PC-9 (cell line): ENCODE measurements around the gene AADAT. TPM values are rescaled to one million over a fixed set of nuclear protein-coding genes. Genes with fewer than 3 reads are reported as not detected.

Experiments used
- BruUV-seq: library from RNA; stranded (reverse); fragments of 400-500 nt; replicated peaks from 2 replicates; lab custom pipeline; 2021; lab: Mats Ljungman, UMichigan
- CTCF ChIA-PET: fragments of 300-600 bp; sonication (Branson Sonifier 250); formaldehyde crosslinking; loops from one replicate; lab custom pipeline; 2022; ENCODE audit warnings: antibody characterized with exemption; lab: Charles Lee
- POLR2A ChIA-PET: fragments of 300-600 bp; sonication (Branson Sonifier 250); formaldehyde crosslinking; loops from one replicate; lab custom pipeline; 2022; ENCODE audit warnings: antibody characterized with exemption; ENCODE audit not compliant: unreplicated experiment; lab: Charles Lee
- DNase-seq, 2 experiments: peaks; one replicate each; pipeline versions ENCODE4 v3.0.0 to v3.0.0-alpha.2; 2015 to 2022; ENCODE audit warnings: mixed read lengths in 1 of 2
- H2AFZ ChIP-seq: fragments of 200-600 bp; sonication (generic); 2 replicates; pipeline ENCODE4 v1.8.1; 2017; ENCODE audit warnings: antibody characterized with exemption
- H3F3A ChIP-seq: fragments of 200-600 bp; sonication (generic); 2 replicates; pipeline ENCODE4 v1.8.1; 2017; ENCODE audit warnings: antibody characterized with exemption, mild to moderate bottlenecking, low read depth; ENCODE audit not compliant: insufficient read depth
- H3K27ac ChIP-seq: fragments of 200-600 bp; sonication (generic); 2 replicates; pipeline ENCODE4 v1.6.1; 2016; ENCODE audit warnings: mixed run types
- H3K27me3 ChIP-seq: fragments of 200-600 bp; sonication (generic); 2 replicates; pipeline ENCODE4 v1.6.1; 2016; ENCODE audit warnings: low read depth, mixed run types; ENCODE audit not compliant: insufficient read depth
- H3K36me3 ChIP-seq: fragments of 200-600 bp; sonication (generic); 2 replicates; pipeline ENCODE4 v1.6.1; 2016; ENCODE audit warnings: low read depth, mixed run types
- H3K4me1 ChIP-seq: fragments of 200-600 bp; sonication (generic); replicated peaks from 2 replicates; pipeline ENCODE4 v1.6.1; 2016; ENCODE audit warnings: mixed run types; ENCODE audit not compliant: insufficient read depth
- H3K4me2 ChIP-seq: fragments of 200-600 bp; sonication (generic); 2 replicates; pipeline ENCODE4 v1.6.1; 2017; ENCODE audit warnings: mixed run types
- H3K4me3 ChIP-seq: fragments of 200-600 bp; sonication (generic); 2 replicates; pipeline ENCODE4 v1.6.1; 2016; ENCODE audit warnings: mixed run types
- H3K79me2 ChIP-seq: fragments of 200-600 bp; sonication (generic); 2 replicates; pipeline ENCODE4 v1.6.1; 2017; ENCODE audit warnings: low read depth, mixed run types
- H3K9me2 ChIP-seq: fragments of 200-600 bp; sonication (generic); 2 replicates; pipeline ENCODE4 v1.8.1; 2017; ENCODE audit warnings: mild to moderate bottlenecking; ENCODE audit not compliant: insufficient read depth
- H3K9me3 ChIP-seq: fragments of 200-600 bp; sonication (generic); 2 replicates; pipeline ENCODE4 v1.8.1; 2016; ENCODE audit warnings: low read depth; ENCODE audit not compliant: insufficient read depth
- H4K20me1 ChIP-seq: fragments of 200-600 bp; sonication (generic); 2 replicates; pipeline ENCODE4 v1.8.1; 2017; ENCODE audit not compliant: insufficient read depth
- CTCF ChIP-seq: fragments of 200-600 bp; sonication (generic); conservative IDR thresholded peaks from 2 replicates; pipeline ENCODE4 v1.6.1; 2017; ENCODE audit warnings: mixed run types, antibody characterized with exemption, mild to moderate bottlenecking, moderate library complexity
- EZH2 ChIP-seq: fragments of 200-600 bp; sonication (generic); IDR thresholded peaks from 2 replicates; pipeline ENCODE4 v1.8.0; 2017; ENCODE audit warnings: antibody characterized with exemption, low read depth
- intact Hi-C: fragments of 100-400 bp; cut with micrococcal nuclease; formaldehyde crosslinking; loops from one replicate; pipeline ENCODE4 v1.10.0; 2022; ENCODE audit not compliant: unreplicated experiment
- total RNA-seq: library from RNA; stranded (reverse); gene quantifications from 2 replicates; pipeline ENCODE4 v1.2.3, GENCODE V29; 2021

AADAT gene
- total RNA-seq, 1 experiment from 2014 or later: 2.6 TPM

GRCh38 chr4:170088716-170089115, 1.0 kb downstream of the AADAT start:
- Histone ChIP-seq H3F3A (no peaks in the 10 kb centered on the region), H2AFZ (peak overlapping the region; percentile 94), H3K27me3 (no peaks in the 10 kb centered on the region), H3K27ac (no peak overlapping the region), H3K36me3 (no peaks in the 10 kb centered on the region), H3K9me2 (no peaks in the 10 kb centered on the region), H3K79me2 (no peaks in the 10 kb centered on the region), H4K20me1 (no peaks in the 10 kb centered on the region), H3K9me3 (no peaks in the 10 kb centered on the region), H3K4me2 (peak overlapping the region; percentile 87), H3K4me3 (peak overlapping the region; percentile 67; the same call in 1 of the 2 replicates), H3K4me1 (0 out of 2 replicates have a peak, but pooled peaks cover 5% of the 10 kb centered on the region)
- ChIA-PET POLR2A (no interaction called here), CTCF (no interaction called here)
- TSS peak; percentile 39 for BruUV-seq
- no peak for TF ChIP-seq EZH2
- no peak for TF ChIP-seq CTCF
- no peak for DNase-seq
- intact Hi-C loops: loop anchor here (1.0 kb wide), 1 partner anchor 278 kb away; no protein-coding TSS in a partner anchor

- TF ChIP-seq EZH2 (no peak), CTCF (no peak)
- H3K36me3 ChIP-seq: no peaks in the 10 kb centered on the region
- no peak overlapping the region for H3K4me3 ChIP-seq
- H3K4me1 ChIP-seq: 0 out of 2 replicates have a peak, but pooled peaks cover 5% of the 10 kb centered on the region
- no peaks in the 10 kb centered on the region for H3K27me3 ChIP-seq
- POLR2A ChIA-PET: no interaction called here
- H4K20me1 ChIP-seq: no peaks in the 10 kb centered on the region
- no peaks in the 10 kb centered on the region for H3K79me2 ChIP-seq
- BruUV-seq: no TSS peak
- CTCF ChIA-PET: no interaction called here
- DNase-seq: peak in 1 of 2 experiments; percentile 52
- H3K27ac ChIP-seq: no peak overlapping the region
- intact Hi-C loops: no loop called here
- H3K9me3 ChIP-seq: no peaks in the 10 kb centered on the region
- H3K9me2 ChIP-seq: no peaks in the 10 kb centered on the region
- H2AFZ ChIP-seq: no peak overlapping the region
- H3K4me2 ChIP-seq: no peak overlapping the region
- H3F3A ChIP-seq: no peaks in the 10 kb centered on the region
Measured at GRCh38 chr4:170087163-170087700, 2.5 kb downstream of the AADAT start.

GRCh38 chr4:170083541-170083940, 6.2 kb downstream of the AADAT start:
- Histone ChIP-seq H4K20me1 (no peaks in the 10 kb centered on the region), H3K36me3 (no peaks in the 10 kb centered on the region), H3K9me2 (no peaks in the 10 kb centered on the region), H3F3A (no peaks in the 10 kb centered on the region), H3K27ac (no peak overlapping the region), H3K4me2 (no peak overlapping the region), H3K4me1 (no peaks in the 10 kb centered on the region), H3K9me3 (no peaks in the 10 kb centered on the region), H2AFZ (no peak overlapping the region), H3K79me2 (no peaks in the 10 kb centered on the region), H3K27me3 (no peaks in the 10 kb centered on the region), H3K4me3 (no peak overlapping the region)
- no peak for DNase-seq
- no TSS peak for BruUV-seq
- ChIA-PET CTCF (no interaction called here), POLR2A (no interaction called here)
- TF ChIP-seq CTCF (no peak), EZH2 (no peak)
- intact Hi-C loops: no loop called here
